B cell (primary cell): Measurements from ENCODE around the gene OTOA. TPM values are rescaled to one million over a fixed set of nuclear protein-coding genes. Genes with fewer than 3 reads are reported as not detected.

ENCODE experiments used
- ATAC-seq: fragments of 200-7000 bp; cut with Tn5 transposase; one replicate; pipeline ENCODE4 v1.10.0; 2021; ENCODE audit warnings: low read depth, mild to moderate bottlenecking, moderate number of reproducible peaks, moderate library complexity
- CTCF ChIA-PET: fragments of 350-600 bp; sonication (Branson Sonifier 250); formaldehyde crosslinking; loops from one replicate; lab custom pipeline; 2021; ENCODE audit warnings: antibody characterized with exemption, inconsistent platforms; lab: Charles Lee
- POLR2A ChIA-PET: fragments of 350-600 bp; sonication (Branson Sonifier 250); formaldehyde crosslinking; loops from one replicate; lab custom pipeline; 2021; ENCODE audit warnings: antibody characterized with exemption; lab: Charles Lee
- DNase-seq: peaks from one replicate; pipeline ENCODE4 v3.0.0; 2013
- H2AFZ ChIP-seq: 2 replicates; pipeline ENCODE4 v1.6.1; 2012; ENCODE audit warnings: mild to moderate bottlenecking, low read depth, low read length; ENCODE audit not compliant: insufficient read depth, poor library complexity, severe bottlenecking
- H3K27ac ChIP-seq, 2 donors: 1 replicate in 1 of 2; 2 replicates in 1 of 2; pipeline ENCODE4 v1.5.1; 2012 to 2013; ENCODE audit warnings: low read length in 2 of 2, mild to moderate bottlenecking in 2 of 2, moderate library complexity in 1 of 2
- H3K27me3 ChIP-seq, 4 experiments: fragments of 200-600 bp in 1 of 4; sonication (generic) in 1 of 4; replicated peaks in 1 of 4; 1 replicate in 2 of 4; 2 replicates in 2 of 4; pipeline versions ENCODE4 v1.6.1 to v1.7.0; 2013 to 2016; ENCODE audit warnings: low read length in 3 of 4, mild to moderate bottlenecking in 2 of 4, mixed read lengths in 1 of 4, moderate library complexity in 1 of 4; ENCODE audit not compliant: insufficient read depth in 4 of 4, control insufficient read depth in 3 of 4; ENCODE audit errors: control extremely low read depth in 1 of 4
- H3K36me3 ChIP-seq, 2 experiments: replicated peaks in 1 of 2; 1 replicate in 1 of 2; 2 replicates in 1 of 2; pipeline versions ENCODE4 v1.6.1 to v1.7.1; 2013; ENCODE audit warnings: low read length in 1 of 2; ENCODE audit not compliant: insufficient read depth in 2 of 2, control insufficient read depth in 1 of 2; ENCODE audit errors: control extremely low read depth in 1 of 2, extremely low read depth in 1 of 2
- H3K4me1 ChIP-seq, 2 donors: fragments of 200-600 bp in 1 of 2; sonication (generic) in 1 of 2; 1 replicate in 1 of 2; 2 replicates in 1 of 2; pipeline versions ENCODE4 v1.5.1 to v1.6.1; 2013 to 2017; ENCODE audit warnings: low read length in 2 of 2; ENCODE audit not compliant: control insufficient read depth in 2 of 2, insufficient read depth in 2 of 2
- H3K4me2 ChIP-seq: replicated peaks from 2 replicates; pipeline ENCODE3; 2012; ENCODE audit warnings: mild to moderate bottlenecking, low read depth, low read length; ENCODE audit not compliant: poor library complexity, severe bottlenecking
- H3K4me3 ChIP-seq, 5 experiments: fragments of 200-600 bp in 1 of 5; sonication (generic) in 1 of 5; 1 replicate in 3 of 5; 2 replicates in 2 of 5; pipeline versions ENCODE4 v1.5.1 to v1.7.0; 2011 to 2016; ENCODE audit warnings: low read length in 4 of 5, mild to moderate bottlenecking in 4 of 5, low read depth in 2 of 5, control low read depth in 1 of 5, moderate library complexity in 1 of 5; ENCODE audit not compliant: insufficient read depth in 1 of 5; ENCODE audit errors: control extremely low read depth in 1 of 5, extremely low read depth in 1 of 5
- H3K79me2 ChIP-seq: fragments of 200-600 bp; sonication (generic); one replicate; pipeline ENCODE4 v1.6.0; 2016; ENCODE audit warnings: low read length; ENCODE audit not compliant: control insufficient read depth, insufficient read depth
- H3K9ac ChIP-seq: fragments of 200-600 bp; sonication (generic); 2 replicates; pipeline ENCODE4 v1.6.1; 2017; ENCODE audit warnings: mild to moderate bottlenecking, low read length, moderate library complexity
- H3K9me3 ChIP-seq, 3 donors: one replicate each; pipeline versions ENCODE4 v1.6.1 to v1.7.1; 2013; ENCODE audit warnings: low read length in 2 of 3; ENCODE audit not compliant: control insufficient read depth in 2 of 3, insufficient read depth in 1 of 3; ENCODE audit errors: control extremely low read depth in 1 of 3
- H4K20me1 ChIP-seq: 2 replicates; pipeline ENCODE4 v1.6.0; 2012; ENCODE audit warnings: mild to moderate bottlenecking, low read length; ENCODE audit not compliant: insufficient read depth, control insufficient read depth, poor library complexity, severe bottlenecking
- H3K27ac Mint-ChIP-seq: one replicate; pipeline ENCODE4 v1.8.0; 2021; ENCODE audit warnings: mixed read lengths
- H3K27me3 Mint-ChIP-seq: one replicate; pipeline ENCODE4 v1.8.0; 2021; ENCODE audit warnings: mixed read lengths
- H3K4me1 Mint-ChIP-seq: one replicate; pipeline ENCODE4 v1.8.0; 2021; ENCODE audit warnings: mixed read lengths
- H3K4me3 Mint-ChIP-seq: one replicate; pipeline ENCODE4 v1.8.0; 2021; ENCODE audit warnings: mixed read lengths
- H3K9me3 Mint-ChIP-seq: one replicate; pipeline ENCODE4 v1.8.0; 2022; ENCODE audit warnings: mixed read lengths; ENCODE audit not compliant: insufficient read depth
- EZH2 ChIP-seq: IDR thresholded peaks from 2 replicates; pipeline ENCODE4 v1.6.1; 2012; ENCODE audit warnings: borderline replicate concordance, low read depth, mild to moderate bottlenecking, moderate library complexity, low read length; ENCODE audit not compliant: insufficient read depth, poor library complexity, severe bottlenecking
- WGBS: methylation state at CpG from one replicate; pipeline ENCODE4 v1.1.5; 2013; ENCODE audit warnings: missing lambda C conversion rate; ENCODE audit not compliant: insufficient coverage; 5-methylcytosine and 5-hydroxymethylcytosine counted together
- intact Hi-C: fragments of 100-400 bp; cut with micrococcal nuclease; formaldehyde crosslinking; loops from one replicate; pipeline ENCODE4 v1.10.0; 2022
- polyA plus RNA-seq: library from polyadenylated mRNA; depleted of rRNA; stranded (reverse); fragments of >200 nt; gene quantifications from 2 replicates; pipeline ENCODE4 v1.2.3, GENCODE V29; 2012
- total RNA-seq, 2 donors: library from RNA; stranded (reverse); fragments of 120-200 nt in 1 of 2; gene quantifications; 1 replicate in 1 of 2; 2 replicates in 1 of 2; pipeline versions ENCODE4 v1.2.3 to v1.2.4, GENCODE V29; 2013 to 2022
- TF ChIP-seq, protein P1 (sequence below): fragments of 200-600 bp; IDR thresholded peaks from one replicate; pipeline ENCODE4 v1.8.0; 2022; ENCODE audit warnings: antibody characterized with exemption, mild to moderate bottlenecking

OTOA gene
- total and polyA plus RNA-seq, 2 donors (not counting 1 experiment from before 2014, with no cell fraction given): 0.39 TPM; not detected in 1

DNA sequence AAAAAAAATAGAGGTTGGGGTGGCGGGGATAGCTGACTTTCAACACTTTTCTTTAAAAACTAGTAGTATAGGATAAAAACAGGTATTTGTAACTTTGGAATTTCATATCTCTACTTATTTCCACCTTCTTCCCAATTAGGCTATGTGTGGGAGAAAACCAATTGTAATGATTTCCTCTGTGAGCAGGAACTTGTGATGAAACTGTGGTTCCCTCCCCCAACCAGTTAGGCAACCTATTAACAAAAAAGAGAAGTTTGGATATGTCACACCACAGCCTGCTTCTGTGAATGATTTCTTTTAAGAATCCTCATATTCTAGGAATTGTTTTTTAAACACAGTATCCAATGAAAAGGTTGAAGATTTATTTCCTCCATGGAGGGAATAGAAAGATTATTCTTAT is 13.2 kb upstream of the OTOA start:
- Histone ChIP-seq H3K27ac (no peak overlapping the region), H4K20me1 (no peaks in the 10 kb centered on the region)
- intact Hi-C loops: no loop called here

DNA sequence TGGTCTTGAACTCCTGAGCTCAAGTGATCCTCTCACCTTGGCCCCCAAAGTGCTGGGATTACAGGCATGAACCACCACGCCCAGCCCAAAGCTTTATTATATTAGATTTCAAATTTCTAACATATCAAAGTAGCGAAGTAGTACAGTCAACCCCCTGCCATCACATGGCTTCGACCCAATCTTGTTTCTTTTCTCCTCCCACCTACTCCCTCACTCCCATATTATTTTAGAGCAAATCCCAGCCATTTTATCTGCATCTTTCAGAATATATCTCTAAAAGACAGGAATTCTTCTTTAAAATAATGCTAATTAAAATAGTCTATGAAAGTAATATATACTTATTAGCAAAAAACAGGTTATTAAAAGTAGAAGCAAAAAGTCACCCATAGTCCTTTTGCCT is 12.3 kb upstream of the OTOA start:
- Histone ChIP-seq H3K4me2 (no peak overlapping the region), H2AFZ (no peak overlapping the region), H3K27me3 (no peaks in the 10 kb centered on the region), H3K4me3 (peak overlapping the region in 1 of 5 experiments; percentile 75), H3K9me3 (no peaks in the 10 kb centered on the region), H4K20me1 (no peaks in the 10 kb centered on the region), H3K27ac (no peak overlapping the region), H3K79me2 (peaks cover 22% of the 10 kb centered on the region), H3K4me1 (peaks cover 69 to 76% of the 10 kb centered on the region in 2 donors), H3K36me3 (peaks cover 0 to 5% of the 10 kb centered on the region in 2 experiments), H3K9ac (no peak overlapping the region)
- 91% methylated on average over 3 of the region's 3 CpGs for WGBS
- POLR2A ChIA-PET: no interaction called here
- no peaks in the 10 kb centered on the region for H3K9me3 Mint-ChIP-seq
- no peak overlapping the region for H3K27ac Mint-ChIP-seq
- DNase-seq (no peak), ATAC-seq (no peak)
- H3K27me3 Mint-ChIP-seq: no peaks in the 10 kb centered on the region
- CTCF ChIA-PET: interaction anchor here (0.7 to 1.9 kb wide), 2 partner anchors 11 to 12 kb away, joined by 3 to 8 read pairs; partner anchors contain the start of gene OTOA
- no peak for TF ChIP-seq EZH2
- TF ChIP-seq, protein P1, sequence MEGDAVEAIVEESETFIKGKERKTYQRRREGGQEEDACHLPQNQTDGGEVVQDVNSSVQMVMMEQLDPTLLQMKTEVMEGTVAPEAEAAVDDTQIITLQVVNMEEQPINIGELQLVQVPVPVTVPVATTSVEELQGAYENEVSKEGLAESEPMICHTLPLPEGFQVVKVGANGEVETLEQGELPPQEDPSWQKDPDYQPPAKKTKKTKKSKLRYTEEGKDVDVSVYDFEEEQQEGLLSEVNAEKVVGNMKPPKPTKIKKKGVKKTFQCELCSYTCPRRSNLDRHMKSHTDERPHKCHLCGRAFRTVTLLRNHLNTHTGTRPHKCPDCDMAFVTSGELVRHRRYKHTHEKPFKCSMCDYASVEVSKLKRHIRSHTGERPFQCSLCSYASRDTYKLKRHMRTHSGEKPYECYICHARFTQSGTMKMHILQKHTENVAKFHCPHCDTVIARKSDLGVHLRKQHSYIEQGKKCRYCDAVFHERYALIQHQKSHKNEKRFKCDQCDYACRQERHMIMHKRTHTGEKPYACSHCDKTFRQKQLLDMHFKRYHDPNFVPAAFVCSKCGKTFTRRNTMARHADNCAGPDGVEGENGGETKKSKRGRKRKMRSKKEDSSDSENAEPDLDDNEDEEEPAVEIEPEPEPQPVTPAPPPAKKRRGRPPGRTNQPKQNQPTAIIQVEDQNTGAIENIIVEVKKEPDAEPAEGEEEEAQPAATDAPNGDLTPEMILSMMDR: no peak
- H3K4me3 Mint-ChIP-seq: no peak overlapping the region
- peaks cover 77% of the 10 kb centered on the region for H3K4me1 Mint-ChIP-seq
- intact Hi-C loops: no loop called here

More for the DNA sequence above, 13.2 kb upstream of the OTOA start:
- Mint-ChIP-seq H3K9me3 (no peaks in the 10 kb centered on the region), H3K27me3 (no peaks in the 10 kb centered on the region), H3K4me1 (peaks cover 78% of the 10 kb centered on the region), H3K4me3 (no peak overlapping the region), H3K27ac (peak overlapping the region; percentile 70)
- WGBS: no CpG with 5 or more reads among the region's 1 CpG
- ATAC-seq (no peak), DNase-seq (peak; percentile 44)
- peak overlapping the region in 1 of 5 experiments; percentile 59 for H3K4me3 ChIP-seq
- no peaks in the 10 kb centered on the region for H3K9me3 ChIP-seq
- H3K36me3 ChIP-seq: peaks cover 0 to 5% of the 10 kb centered on the region in 2 experiments
- peaks cover 22% of the 10 kb centered on the region for H3K79me2 ChIP-seq
- H3K27me3 ChIP-seq: no peaks in the 10 kb centered on the region
- H3K9ac ChIP-seq: no peak overlapping the region
- CTCF ChIA-PET: interaction anchor here (1.9 to 10.2 kb wide), 3 partner anchors 6 to 67 kb away, joined by 8 to 159 read pairs (median 11); no protein-coding TSS in a partner anchor
- TF ChIP-seq, protein P1: no peak
- no peak for TF ChIP-seq EZH2
- H3K4me2 ChIP-seq: peak overlapping the region; percentile 5
- H2AFZ ChIP-seq: no peak overlapping the region
- H3K4me1 ChIP-seq: peaks cover 71 to 76% of the 10 kb centered on the region in 2 donors
- POLR2A ChIA-PET: interaction anchor here (0.6 kb wide), 1 partner anchor 1974 kb away, joined by 3 read pairs; no protein-coding TSS in a partner anchor
